IMR-90 (cell line): ENCODE data around the gene ADGRF4. TPM values are rescaled to one million over a fixed set of nuclear protein-coding genes. Genes with fewer than 3 reads are reported as not detected.

Experiments used
- ATAC-seq: fragments of 200-7000 bp; cut with Tn5 transposase; 2 replicates; pipeline ENCODE4 v1.9.1; 2020; ENCODE audit warnings: low read depth, mild to moderate bottlenecking, moderate library complexity
- BruUV-seq: library from RNA; stranded (reverse); fragments of 400-500 nt; replicated peaks from 2 replicates; lab custom pipeline; 2021; lab: Mats Ljungman, UMichigan
- CTCF ChIA-PET: fragments of 300-600 bp; formaldehyde crosslinking; extraction: SDS; loops from one replicate; lab custom pipeline; 2021; ENCODE audit warnings: antibody characterized with exemption; lab: Yijun Ruan, JAX
- POLR2A ChIA-PET: fragments of 300-600 bp; sonication (Branson Sonifier 250); formaldehyde crosslinking; loops from one replicate; lab custom pipeline; 2022; ENCODE audit warnings: antibody characterized with exemption; ENCODE audit not compliant: unreplicated experiment; lab: Charles Lee
- DNase-seq: peaks from one replicate; pipeline ENCODE4 v3.0.0; 2013
- H2AFZ ChIP-seq: replicated peaks from 2 replicates; pipeline ENCODE3; 2013; ENCODE audit warnings: low read length, mild to moderate bottlenecking; ENCODE audit not compliant: poor library complexity
- H2AK5ac ChIP-seq: 2 replicates; pipeline ENCODE4 v1.6.1; 2013; ENCODE audit warnings: low read depth, low read length, inconsistent platforms
- H2AK9ac ChIP-seq: replicated peaks from 2 replicates; pipeline ENCODE3; 2013; ENCODE audit warnings: mild to moderate bottlenecking, low read depth, low read length, moderate library complexity; ENCODE audit not compliant: poor library complexity
- H2BK120ac ChIP-seq: 2 replicates; pipeline ENCODE4 v1.6.1; 2013; ENCODE audit warnings: low read depth, low read length, inconsistent platforms
- H2BK15ac ChIP-seq: 3 replicates; pipeline ENCODE4 v1.6.1; 2013; ENCODE audit warnings: low read depth, low read length, inconsistent platforms
- H2BK20ac ChIP-seq: 2 replicates; pipeline ENCODE4 v1.6.1; 2013; ENCODE audit warnings: low read depth, mild to moderate bottlenecking, inconsistent platforms, low read length, moderate library complexity
- H2BK5ac ChIP-seq: 2 replicates; pipeline ENCODE4 v1.6.1; 2013; ENCODE audit warnings: mild to moderate bottlenecking, low read depth, low read length, inconsistent platforms; ENCODE audit not compliant: poor library complexity, severe bottlenecking
- H3K14ac ChIP-seq: replicated peaks from 2 replicates; pipeline ENCODE4 v1.6.1; 2013; ENCODE audit warnings: low read depth, low read length, inconsistent platforms
- H3K18ac ChIP-seq: 2 replicates; pipeline ENCODE4 v1.6.1; 2013; ENCODE audit warnings: low read depth, low read length, control low read depth
- H3K23ac ChIP-seq: 2 replicates; pipeline ENCODE4 v1.6.1; 2013; ENCODE audit warnings: low read depth, low read length, inconsistent platforms
- H3K27ac ChIP-seq: 2 replicates; pipeline ENCODE4 v1.5.1; 2013; ENCODE audit warnings: mild to moderate bottlenecking, control low read depth, low read length; ENCODE audit not compliant: insufficient read depth
- H3K27me3 ChIP-seq: 2 replicates; pipeline ENCODE4 v1.6.1; 2013; ENCODE audit warnings: low read length; ENCODE audit not compliant: control insufficient read depth, insufficient read depth
- H3K36me3 ChIP-seq: 2 replicates; pipeline ENCODE4 v1.6.1; 2013; ENCODE audit warnings: low read length, mixed read lengths; ENCODE audit not compliant: control insufficient read depth, insufficient read depth
- H3K4ac ChIP-seq: 2 replicates; pipeline ENCODE4 v1.6.1; 2013; ENCODE audit warnings: low read depth, low read length, inconsistent platforms
- H3K4me1 ChIP-seq: 2 replicates; pipeline ENCODE4 v1.6.1; 2013; ENCODE audit warnings: low read length, mixed read lengths; ENCODE audit not compliant: control insufficient read depth, insufficient read depth
- H3K4me2 ChIP-seq: 2 replicates; pipeline ENCODE4 v1.6.1; 2013; ENCODE audit warnings: low read depth, mild to moderate bottlenecking, control low read depth, low read length, moderate library complexity
- H3K4me3 ChIP-seq: 2 replicates; pipeline ENCODE4 v1.5.1; 2013; ENCODE audit warnings: low read depth, mild to moderate bottlenecking, control low read depth, low read length, moderate library complexity; ENCODE audit not compliant: insufficient read depth
- H3K56ac ChIP-seq: 2 replicates; pipeline ENCODE4 v1.6.1; 2013; ENCODE audit warnings: low read length, inconsistent platforms; ENCODE audit not compliant: insufficient read depth; ENCODE audit errors: extremely low read depth
- H3K79me1 ChIP-seq, 2 experiments: 2 replicates each; pipeline ENCODE4 v1.6.1; 2013; ENCODE audit warnings: low read length in 2 of 2, inconsistent platforms in 1 of 2, low read depth in 1 of 2
- H3K9ac ChIP-seq: 2 replicates; pipeline ENCODE4 v1.6.1; 2013; ENCODE audit warnings: low read depth, low read length, control low read depth
- H3K9me1 ChIP-seq: 2 replicates; pipeline ENCODE4 v1.6.1; 2013; ENCODE audit warnings: low read length, inconsistent platforms; ENCODE audit not compliant: insufficient read depth
- H3K9me3 ChIP-seq: 2 replicates; pipeline ENCODE4 v1.6.1; 2013; ENCODE audit warnings: low read length; ENCODE audit not compliant: control insufficient read depth, insufficient read depth
- H4K20me1 ChIP-seq: 2 replicates; pipeline ENCODE4 v1.6.1; 2013; ENCODE audit warnings: low read length, inconsistent platforms; ENCODE audit not compliant: insufficient read depth
- H4K5ac ChIP-seq: 2 replicates; pipeline ENCODE4 v1.6.1; 2013; ENCODE audit warnings: mild to moderate bottlenecking, low read depth, low read length, control low read depth
- H4K8ac ChIP-seq, 2 experiments: 2 replicates each; pipeline ENCODE4 v1.6.1; 2013; ENCODE audit warnings: low read depth in 2 of 2, low read length in 2 of 2, control low read depth in 1 of 2, inconsistent platforms in 1 of 2
- H4K91ac ChIP-seq: 2 replicates; pipeline ENCODE4 v1.6.1; 2013; ENCODE audit warnings: low read depth, low read length, inconsistent platforms; ENCODE audit not compliant: insufficient read depth
- BHLHE40 ChIP-seq: fragments of 150-350 bp; IDR thresholded peaks from 2 replicates; pipeline ENCODE4 v1.6.1; 2016; ENCODE audit warnings: mild to moderate bottlenecking, low read depth, low read length
- CEBPB ChIP-seq: IDR thresholded peaks from 2 replicates; pipeline ENCODE4 v1.6.1; 2012; ENCODE audit warnings: low read depth, low read length, improper control_type of control experiment
- CHD1 ChIP-seq: IDR thresholded peaks from 2 replicates; pipeline ENCODE4 v1.6.1; 2012; ENCODE audit warnings: low read depth, low read length, improper control_type of control experiment
- CTCF ChIP-seq: conservative IDR thresholded peaks from 2 replicates; pipeline ENCODE4 v1.5.1; 2012; ENCODE audit warnings: mild to moderate bottlenecking, low read depth, low read length, improper control_type of control experiment
- ELK1 ChIP-seq: fragments of 150-350 bp; IDR thresholded peaks from 2 replicates; pipeline ENCODE4 v1.6.1; 2016; ENCODE audit warnings: low read depth, mild to moderate bottlenecking, low read length, moderate library complexity, borderline replicate concordance
- FOS ChIP-seq: fragments of 150-350 bp; IDR thresholded peaks from 2 replicates; pipeline ENCODE4 v1.6.1; 2016; ENCODE audit warnings: low read depth, low read length
- MAFK ChIP-seq: IDR thresholded peaks from 2 replicates; pipeline ENCODE4 v1.6.1; 2012; ENCODE audit warnings: low read depth, low read length, improper control_type of control experiment
- MAZ ChIP-seq: IDR thresholded peaks from 2 replicates; pipeline ENCODE4 v1.6.1; 2012; ENCODE audit warnings: low read depth, mild to moderate bottlenecking, low read length, improper control_type of control experiment, moderate library complexity, borderline replicate concordance
- MXI1 ChIP-seq: IDR thresholded peaks from 2 replicates; pipeline ENCODE4 v1.6.1; 2012; ENCODE audit warnings: low read depth, mild to moderate bottlenecking, low read length, moderate library complexity, borderline replicate concordance
- NFE2L2 ChIP-seq: fragments of 150-350 bp; IDR thresholded peaks from 2 replicates; pipeline ENCODE4 v1.6.1; 2016; ENCODE audit warnings: low read depth, mild to moderate bottlenecking, low read length
- POLR2A ChIP-seq: IDR thresholded peaks from 2 replicates; pipeline ENCODE4 v1.6.1; 2012; ENCODE audit warnings: mild to moderate bottlenecking, low read depth, low read length
- RAD21 ChIP-seq: IDR thresholded peaks from 2 replicates; pipeline ENCODE4 v1.6.1; 2012; ENCODE audit warnings: low read length, improper control_type of control experiment
- RCOR1 ChIP-seq: IDR thresholded peaks from 2 replicates; pipeline ENCODE4 v1.6.1; 2012; ENCODE audit warnings: mild to moderate bottlenecking, low read length, improper control_type of control experiment; ENCODE audit not compliant: insufficient replicate concordance
- RFX5 ChIP-seq: IDR thresholded peaks from 2 replicates; pipeline ENCODE4 v1.8.0; 2012; ENCODE audit warnings: low read depth, mild to moderate bottlenecking, low read length, moderate library complexity
- SMC3 ChIP-seq: fragments of 150-350 bp; IDR thresholded peaks from 2 replicates; pipeline ENCODE4 v1.6.1; 2016; ENCODE audit warnings: low read depth, mild to moderate bottlenecking, antibody characterized with exemption, low read length, moderate library complexity
- USF2 ChIP-seq: fragments of 150-350 bp; IDR thresholded peaks from 2 replicates; pipeline ENCODE4 v1.6.1; 2017; ENCODE audit warnings: mild to moderate bottlenecking, antibody characterized with exemption, low read length, low read depth
- WGBS, 2 experiments: methylation state at CpG; one replicate each; pipeline versions ENCODE4 v1.1.5 to v1.1.7; 2013; ENCODE audit warnings: missing lambda C conversion rate in 2 of 2; ENCODE audit not compliant: insufficient read length in 1 of 2; ENCODE audit errors: extremely low coverage in 2 of 2; 5-methylcytosine and 5-hydroxymethylcytosine counted together
- dilution Hi-C: fragments of 300-500 bp; cut with HindIII; formaldehyde crosslinking; loops from one replicate; pipeline ENCODE4 v1.14.3; 2018; ENCODE audit warnings: low sequenced_read_pairs; ENCODE audit not compliant: unreplicated experiment
- in situ Hi-C: fragments of 300-500 bp; cut with MboI; formaldehyde crosslinking; loops from 3 replicates; pipeline ENCODE4 v1.14.3; 2019; ENCODE audit warnings: low sequenced_read_pairs, inconsistent platforms, mixed read lengths
- intact Hi-C: fragments of 100-400 bp; cut with micrococcal nuclease; formaldehyde crosslinking; loops from 2 replicates; pipeline ENCODE4 v1.10.0; 2022
- polyA plus RNA-seq, 3 experiments: library from polyadenylated mRNA; depleted of rRNA; stranded (reverse); fragments of >200 nt; gene quantifications; 2 replicates each; pipeline ENCODE4 v1.2.3, GENCODE V29; 2012; ENCODE audit warnings: low replicate concordance in 1 of 3
- total RNA-seq: library from RNA; depleted of rRNA; stranded (reverse); fragments of >200 nt; gene quantifications from 2 replicates; pipeline ENCODE4 v1.2.3, GENCODE V29; 2012

Gene ADGRF4
- total and polyA plus RNA-seq, 2 of the 4 experiments (the other 2 are of a cell fraction): under 0.01 to 0.02 TPM

GRCh38 chr6:47762502-47762901 lies 64.1 kb downstream of the ADGRF4 start:
- BruUV-seq: no TSS peak

More at GRCh38 chr6:47762502-47762901, 64.1 kb downstream of the ADGRF4 start:
- Histone ChIP-seq H3K79me1 (no peaks in the 10 kb centered on the region), H2BK20ac (no peak overlapping the region), H3K4me1 (no peaks in the 10 kb centered on the region), H3K4me2 (no peak overlapping the region), H3K4me3 (no peak overlapping the region), H3K9me3 (no peaks in the 10 kb centered on the region), H3K9me1 (no peaks in the 10 kb centered on the region), H3K18ac (no peak overlapping the region), H3K14ac (no peak overlapping the region), H2BK15ac (no peak overlapping the region), H2AK5ac (no peak overlapping the region), H2BK120ac (no peak overlapping the region), H3K36me3 (no peaks in the 10 kb centered on the region), H3K56ac (no peak overlapping the region), H4K5ac (no peak overlapping the region), H4K8ac (no peak overlapping the region), H3K27ac (no peak overlapping the region), H4K91ac (no peak overlapping the region), H4K20me1 (no peaks in the 10 kb centered on the region), H2AFZ (no peak overlapping the region), H3K23ac (no peak overlapping the region), H2BK5ac (no peak overlapping the region), H3K4ac (no peak overlapping the region), H3K9ac (no peak overlapping the region), H2AK9ac (no peak overlapping the region), H3K27me3 (no peaks in the 10 kb centered on the region)
- DNase-seq (no peak), ATAC-seq (no peak)
- ChIA-PET POLR2A (no interaction called here), CTCF (no interaction called here)
- in situ Hi-C loops: no loop called here
- dilution Hi-C loops: no loop called here
- WGBS, 2 experiments: no CpG with 5 or more reads among the region's 3 CpGs
- TF ChIP-seq RCOR1 (no peak), CTCF (no peak), USF2 (no peak), RFX5 (no peak), CEBPB (no peak), BHLHE40 (no peak), MXI1 (no peak), CHD1 (no peak), RAD21 (no peak), NFE2L2 (no peak), FOS (no peak), POLR2A (no peak), MAFK (no peak), MAZ (no peak), SMC3 (no peak), ELK1 (no peak)
- intact Hi-C loops: no loop called here
